Epithelial cell of esophagus (primary cell): ENCODE data around the gene RBP4.
A peak's percentile ranks its signal among the peaks of the same experiment; 100 is the strongest.

Experiments used
- DNase-seq: peaks from one replicate; pipeline ENCODE4 v3.0.0; 2010; ENCODE audit warnings: low read depth
- H3K4me3 ChIP-seq: 2 replicates; pipeline ENCODE4 v1.5.1; 2011; ENCODE audit warnings: mild to moderate bottlenecking, low read length, control low read depth
- TF ChIP-seq, protein P1 (sequence below): IDR thresholded peaks from 2 replicates; pipeline ENCODE4 v1.5.1; 2011; ENCODE audit warnings: low read depth, mild to moderate bottlenecking, low read length, control low read depth, inconsistent platforms; ENCODE audit not compliant: insufficient read depth; ENCODE audit errors: missing control alignments

The RBP4 gene

GRCh38 chr10:93590638-93591037 is 10.4 kb downstream of the RBP4 start:
- DNase-seq, result no peak
- TF ChIP-seq, protein P1, sequence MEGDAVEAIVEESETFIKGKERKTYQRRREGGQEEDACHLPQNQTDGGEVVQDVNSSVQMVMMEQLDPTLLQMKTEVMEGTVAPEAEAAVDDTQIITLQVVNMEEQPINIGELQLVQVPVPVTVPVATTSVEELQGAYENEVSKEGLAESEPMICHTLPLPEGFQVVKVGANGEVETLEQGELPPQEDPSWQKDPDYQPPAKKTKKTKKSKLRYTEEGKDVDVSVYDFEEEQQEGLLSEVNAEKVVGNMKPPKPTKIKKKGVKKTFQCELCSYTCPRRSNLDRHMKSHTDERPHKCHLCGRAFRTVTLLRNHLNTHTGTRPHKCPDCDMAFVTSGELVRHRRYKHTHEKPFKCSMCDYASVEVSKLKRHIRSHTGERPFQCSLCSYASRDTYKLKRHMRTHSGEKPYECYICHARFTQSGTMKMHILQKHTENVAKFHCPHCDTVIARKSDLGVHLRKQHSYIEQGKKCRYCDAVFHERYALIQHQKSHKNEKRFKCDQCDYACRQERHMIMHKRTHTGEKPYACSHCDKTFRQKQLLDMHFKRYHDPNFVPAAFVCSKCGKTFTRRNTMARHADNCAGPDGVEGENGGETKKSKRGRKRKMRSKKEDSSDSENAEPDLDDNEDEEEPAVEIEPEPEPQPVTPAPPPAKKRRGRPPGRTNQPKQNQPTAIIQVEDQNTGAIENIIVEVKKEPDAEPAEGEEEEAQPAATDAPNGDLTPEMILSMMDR, result no peak
- no peak overlapping the region for H3K4me3 ChIP-seq

DNA sequence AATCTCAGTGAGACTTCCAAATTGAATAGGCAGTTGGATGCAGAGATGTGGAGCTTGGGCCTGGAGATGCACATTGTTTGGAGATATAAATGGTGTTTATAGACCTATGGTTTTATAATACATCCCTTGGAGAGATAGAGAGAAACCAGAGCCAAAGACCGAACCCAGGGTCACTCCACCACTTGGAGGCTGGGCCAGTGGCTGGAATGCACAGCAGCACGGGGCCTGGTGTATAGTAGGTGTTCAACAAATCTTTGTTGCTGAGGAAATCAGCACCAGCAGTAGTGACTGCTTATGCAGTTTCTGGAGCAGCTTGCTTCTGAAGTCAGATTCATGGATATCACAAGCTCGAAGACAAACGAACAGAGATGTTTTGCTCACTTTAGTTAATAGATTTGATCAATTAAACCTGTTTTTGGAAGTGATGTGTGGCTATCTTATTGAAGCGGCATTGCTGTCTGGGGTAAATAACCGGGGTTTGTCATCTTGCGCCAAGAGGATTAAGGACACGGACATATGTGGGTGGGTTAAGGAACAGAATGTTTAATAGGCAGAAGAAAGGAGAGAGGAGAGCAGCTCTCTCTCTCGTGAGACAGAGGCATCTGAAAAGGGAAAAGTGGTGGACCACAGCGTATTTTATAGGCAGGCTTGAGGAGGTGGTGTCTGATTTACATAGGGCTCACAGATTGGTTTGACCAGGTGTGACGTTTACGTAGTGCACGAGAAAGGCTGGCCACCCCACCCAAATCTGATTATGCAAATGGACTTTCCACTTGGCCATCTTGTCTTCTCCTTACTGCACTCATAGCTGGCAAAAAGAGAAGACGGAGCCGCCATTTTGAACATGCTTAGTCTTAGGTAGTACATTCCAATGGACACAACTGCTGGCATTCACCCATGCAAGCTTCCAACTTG is 11.1 kb downstream of the RBP4 start:
- TF ChIP-seq, protein P1, result no peak
- H3K4me3 ChIP-seq, result no peak overlapping the region
- DNase-seq, result no peak

- TF ChIP-seq, protein P1, result no peak
- DNase-seq, result no peak
These were observed 16.6 kb downstream of the RBP4 start for GRCh38 chr10:93584445-93584844.

GRCh38 chr10:93580828-93581227 is 20.2 kb downstream of the RBP4 start:
- DNase-seq, result no peak
- TF ChIP-seq, protein P1, result no peak
- H3K4me3 ChIP-seq, result no peak overlapping the region

More at GRCh38 chr10:93584445-93584844, 16.6 kb downstream of the RBP4 start:
- H3K4me3 ChIP-seq, result no peak overlapping the region

DNA sequence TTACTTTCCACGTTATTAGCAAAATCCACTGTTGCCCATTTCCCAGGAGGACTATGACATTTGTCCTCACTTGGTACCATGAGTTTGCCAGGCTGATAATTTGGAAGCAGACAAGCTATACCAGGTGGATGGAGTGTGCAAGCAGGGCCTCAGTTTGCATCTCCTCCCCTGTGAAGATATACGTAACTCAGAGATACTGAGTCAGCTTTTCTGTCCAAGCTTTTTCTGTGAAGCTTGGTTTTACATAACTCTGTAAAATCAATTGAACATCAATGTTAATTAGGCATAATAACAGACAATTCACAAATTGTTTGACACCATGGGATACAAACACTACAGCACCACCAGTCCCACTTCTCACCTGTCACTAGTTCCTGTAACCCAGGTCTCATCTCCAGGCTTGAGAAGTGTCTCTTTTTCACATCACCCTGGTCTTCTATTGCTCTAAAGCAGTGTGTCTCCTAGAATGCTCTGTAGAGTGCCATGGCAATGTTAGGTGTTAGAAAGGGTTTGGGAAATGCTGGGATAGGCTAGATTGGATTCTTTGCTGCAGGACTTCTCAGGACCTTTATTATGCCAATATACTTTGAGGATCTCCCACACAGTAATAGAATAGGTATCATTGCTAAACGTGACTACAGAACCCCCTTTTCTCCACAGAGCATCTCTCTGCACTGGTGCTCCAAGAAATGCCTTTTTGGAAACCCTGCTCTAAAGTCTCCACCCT is 20.9 kb downstream of the RBP4 start:
- DNase-seq, result no peak

GRCh38 chr10:93579089-93579488 is 21.9 kb downstream of the RBP4 start:
- no peak overlapping the region for H3K4me3 ChIP-seq
- TF ChIP-seq, protein P1, result no peak
- peak; percentile 88 for DNase-seq

More for the DNA sequence above, 20.9 kb downstream of the RBP4 start:
- no peak overlapping the region for H3K4me3 ChIP-seq
- TF ChIP-seq, protein P1, result no peak
